ENCODE data around the gene IVL. TPM values are rescaled to one million over a fixed set of nuclear protein-coding genes. Genes with fewer than 3 reads are reported as not detected.

Gene IVL
- total RNA-seq (2022) (not detected in 2 replicates), Bru-seq, nascent RNA (not detected), BruChase-seq, experiment 1, labeled RNA remaining after a 2-hour chase (not detected), BruChase-seq, experiment 2, labeled RNA remaining after a 6-hour chase (not detected)
- long read RNA-seq = 0 reads

- Mint-ChIP-seq H3K4me3 (ENCODE audit: unreplicated experiment) (no peak within 1 kb of the TSS), H3K36me3 (ENCODE audit: insufficient read depth, unreplicated experiment) (no peaks in the 10 kb centered on the region), H3K27me3 (ENCODE audit: insufficient read depth, unreplicated experiment) (peaks cover 25% of the 10 kb centered on the region), H3K9me3 (ENCODE audit: unreplicated experiment) (no peaks in the 10 kb centered on the region), H3K27ac (ENCODE audit: unreplicated experiment) (no peak within 1 kb of the TSS), H3K4me1 (ENCODE audit: low read depth, unreplicated experiment) (no peaks in the 10 kb centered on the region)
- no peak for DNase-seq
- Histone ChIP-seq H3K9me3 (no peaks in the 10 kb centered on the region), H3K27me3 (replicated peaks; ENCODE audit: control insufficient read depth, insufficient read depth, low read length) (peaks cover 2% of the 10 kb centered on the region), H3K4me3 (ENCODE audit: low read depth, low read length) (no peak within 1 kb of the TSS), H3K36me3 (ENCODE audit: control insufficient read depth, insufficient read depth, low read length) (no peaks in the 10 kb centered on the region), H3K4me1 (no peaks in the 10 kb centered on the region)
- ChIA-PET CTCF (interaction anchor here (0.6 kb wide), 1 partner anchor 565 kb away, joined by 3 read pairs; no protein-coding TSS in a partner anchor), POLR2A (no interaction called here)
- intact Hi-C loops (cut with micrococcal nuclease; ENCODE audit: unreplicated experiment) = no loop called here
- no peak for TF ChIP-seq CTCF (IDR thresholded peaks at IDR 0.05; ENCODE audit: insufficient read depth in 1 of 2, low read depth in 1 of 2, low read length in 1 of 2, severe bottlenecking in 1 of 2, unreplicated experiment in 1 of 2)
- BruUV-seq (replicated peaks) = no TSS peak
Measured at GRCh38 chr1:152907686-152908601, at the start of gene IVL. TSS of gene IVL (plus strand) at chr1:152908546. CDS start at chr1:152909798, 1,252 bp downstream.

- Mint-ChIP-seq H3K27me3 (ENCODE audit: insufficient read depth, unreplicated experiment) (peaks cover 10% of the 10 kb centered on the region), H3K4me3 (ENCODE audit: unreplicated experiment) (no peak within 1 kb of the TSS), H3K36me3 (ENCODE audit: insufficient read depth, unreplicated experiment) (no peaks in the 10 kb centered on the region), H3K27ac (ENCODE audit: unreplicated experiment) (no peak within 1 kb of the TSS), H3K4me1 (ENCODE audit: low read depth, unreplicated experiment) (no peaks in the 10 kb centered on the region), H3K9me3 (ENCODE audit: unreplicated experiment) (no peaks in the 10 kb centered on the region)
- no peak within 1 kb of the TSS for H3K4me3 ChIP-seq (ENCODE audit: low read depth, low read length)
- POLR2A ChIA-PET = no interaction called here
- intact Hi-C loops (cut with micrococcal nuclease; ENCODE audit: unreplicated experiment) = no loop called here
- no peaks in the 10 kb centered on the region for H3K36me3 ChIP-seq (ENCODE audit: control insufficient read depth, insufficient read depth, low read length)
- BruUV-seq (replicated peaks) = no TSS peak
- no peak for DNase-seq
- CTCF ChIA-PET = no interaction called here
- no peaks in the 10 kb centered on the region for H3K4me1 ChIP-seq
- no peaks in the 10 kb centered on the region for H3K27me3 ChIP-seq (replicated peaks; ENCODE audit: control insufficient read depth, insufficient read depth, low read length)
- no peak for TF ChIP-seq CTCF (IDR thresholded peaks at IDR 0.05; ENCODE audit: insufficient read depth in 1 of 2, low read depth in 1 of 2, low read length in 1 of 2, severe bottlenecking in 1 of 2, unreplicated experiment in 1 of 2)
- no peaks in the 10 kb centered on the region for H3K9me3 ChIP-seq
Measured at GRCh38 chr1:152859696-152860095, 48.6 kb upstream of the IVL start, which contains the start of gene LCE7A. TSS of gene LCE7A (plus strand) at chr1:152859996. CDS start at chr1:152860698, 702 bp downstream.

GRCh38 chr1:152860129-152860528, 48.2 kb upstream of the IVL start:
- ChIA-PET POLR2A (no interaction called here), CTCF (no interaction called here)
- no peaks in the 10 kb centered on the region for H3K36me3 ChIP-seq (ENCODE audit: control insufficient read depth, insufficient read depth, low read length)
- Mint-ChIP-seq H3K27ac (ENCODE audit: unreplicated experiment) (no peak overlapping the region), H3K27me3 (ENCODE audit: insufficient read depth, unreplicated experiment) (peaks cover 10% of the 10 kb centered on the region), H3K36me3 (ENCODE audit: insufficient read depth, unreplicated experiment) (no peaks in the 10 kb centered on the region), H3K9me3 (ENCODE audit: unreplicated experiment) (no peaks in the 10 kb centered on the region), H3K4me1 (ENCODE audit: low read depth, unreplicated experiment) (no peaks in the 10 kb centered on the region), H3K4me3 (ENCODE audit: unreplicated experiment) (no peak overlapping the region)
- DNase-seq = no peak
- BruUV-seq (replicated peaks) = no TSS peak
- no peak overlapping the region for H3K4me3 ChIP-seq (ENCODE audit: low read depth, low read length)
- no peak for TF ChIP-seq CTCF (IDR thresholded peaks at IDR 0.05; ENCODE audit: insufficient read depth in 1 of 2, low read depth in 1 of 2, low read length in 1 of 2, severe bottlenecking in 1 of 2, unreplicated experiment in 1 of 2)
- H3K27me3 ChIP-seq (replicated peaks; ENCODE audit: control insufficient read depth, insufficient read depth, low read length) = no peaks in the 10 kb centered on the region
- H3K4me1 ChIP-seq = no peaks in the 10 kb centered on the region
- no peaks in the 10 kb centered on the region for H3K9me3 ChIP-seq
- intact Hi-C loops (cut with micrococcal nuclease; ENCODE audit: unreplicated experiment) = no loop called here

Measured in Caco-2 (cell line).